Stimulated activated CD4-positive, alpha-beta T cell treated with anti-CD3 and anti-CD28 coated beads, Interleukin-12 subunit alpha, Interleukin-12 subunit beta, amount 100 ng/mL, for 48 hours (primary cell): ENCODE measurements around the gene GRIA1.

Source experiments
- DNase-seq, 3 donors: peaks; one replicate each; pipeline ENCODE4 v3.0.0-alpha.2; 2020; ENCODE audit warnings: low read depth in 2 of 3, low spot score in 1 of 3

The GRIA1 gene

GRCh38 chr5:153490118-153491037, at the start of gene GRIA1:
Gene GRIA1, plus strand, starts transcription at chr5:153490670.
- DNase-seq = no peak

GRCh38 chr5:153445875-153446579, 44.4 kb upstream of the GRIA1 start:
- no peak for DNase-seq

GRCh38 chr5:153447534-153447933, 42.9 kb upstream of the GRIA1 start:
- no peak for DNase-seq

GRCh38 chr5:153456354-153456753, 34.1 kb upstream of the GRIA1 start:
- no peak for DNase-seq

GRCh38 chr5:153456993-153457392, 33.5 kb upstream of the GRIA1 start:
- no peak for DNase-seq

GRCh38 chr5:153458268-153458667, 32.2 kb upstream of the GRIA1 start:
- no peak for DNase-seq

- no peak for DNase-seq
Observed at GRCh38 chr5:153459051-153459743, 31.3 kb upstream of the GRIA1 start.

GRCh38 chr5:153460421-153460820, 30.0 kb upstream of the GRIA1 start:
- no peak for DNase-seq

- DNase-seq = no peak
Observed at GRCh38 chr5:153461341-153461740, 29.1 kb upstream of the GRIA1 start.

GRCh38 chr5:153463806-153464205, 26.7 kb upstream of the GRIA1 start:
- DNase-seq = no peak

- no peak for DNase-seq
Observed at GRCh38 chr5:153467546-153467945, 22.9 kb upstream of the GRIA1 start.

- no peak for DNase-seq
Observed at GRCh38 chr5:153469423-153469822, 21.0 kb upstream of the GRIA1 start.

- DNase-seq = no peak
Observed at GRCh38 chr5:153470736-153471135, 19.7 kb upstream of the GRIA1 start.

GRCh38 chr5:153476767-153477166, 13.7 kb upstream of the GRIA1 start:
- DNase-seq = no peak

GRCh38 chr5:153480401-153480800, 10.1 kb upstream of the GRIA1 start:
- DNase-seq = no peak

- no peak for DNase-seq
Observed at GRCh38 chr5:153483482-153483881, 7.0 kb upstream of the GRIA1 start.

- DNase-seq = no peak
Observed at GRCh38 chr5:153485641-153486040, 4.8 kb upstream of the GRIA1 start.

GRCh38 chr5:153486771-153487170, 3.7 kb upstream of the GRIA1 start:
- DNase-seq = no peak

- no peak for DNase-seq
Observed at GRCh38 chr5:153489611-153490010, 859 bp upstream of the GRIA1 start.

- no peak for DNase-seq
Observed at GRCh38 chr5:153491038-153491744, 721 bp downstream of the GRIA1 start.

- no peak for DNase-seq
Observed at GRCh38 chr5:153491856-153492255, 1.4 kb downstream of the GRIA1 start.
